Measurements from ENCODE around the gene CAMTA1.

Gene CAMTA1

DNA sequence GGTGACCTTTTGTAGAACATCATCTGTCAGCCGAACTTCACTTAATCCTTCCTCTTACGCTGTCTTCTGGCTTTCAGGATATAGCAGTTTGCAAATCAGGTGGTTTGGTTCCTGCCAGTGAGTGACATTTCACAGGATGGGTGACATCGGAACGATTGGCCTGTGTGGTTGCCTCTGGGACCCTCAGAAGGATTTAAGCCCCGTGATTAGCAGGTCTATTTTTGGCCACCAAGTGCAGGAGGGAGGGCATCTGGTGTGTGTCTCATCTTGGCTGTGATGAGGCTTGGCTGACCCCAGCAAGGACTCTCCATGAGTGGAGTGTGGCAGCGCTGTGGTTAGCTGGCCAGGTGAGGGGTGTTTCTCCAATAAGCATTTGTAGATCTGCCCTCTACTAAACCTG lies 578.2 kb downstream of the CAMTA1 start:
- H4K8ac ChIP-seq (ENCODE audit: low read depth, low read length): no peak overlapping the region
- H2BK5ac ChIP-seq (ENCODE audit: low read depth, low read length, poor library complexity): no peak overlapping the region
- H2AFZ ChIP-seq (ENCODE audit: insufficient read depth, low read length, poor library complexity): no peak overlapping the region
- H4K91ac ChIP-seq (ENCODE audit: low read depth, low read length): no peak overlapping the region
- H4K12ac ChIP-seq (ENCODE audit: low read depth, low read length): no peak overlapping the region
- H3K27me3 ChIP-seq (ENCODE audit: insufficient read depth, low read length): no peaks in the 10 kb centered on the region
- H2AK5ac ChIP-seq (ENCODE audit: low read length): no peak overlapping the region
- no CpG with 5 or more reads among the region's 6 CpGs for WGBS (ENCODE audit: extremely low coverage, insufficient coverage, insufficient read length)
- H3K14ac ChIP-seq (ENCODE audit: low read length): no peak overlapping the region
- H3K9me3 ChIP-seq (ENCODE audit: insufficient read depth, low read depth, low read length): peaks cover 6% of the 10 kb centered on the region
- H3K9ac ChIP-seq (ENCODE audit: low read length): no peak overlapping the region
- no peak overlapping the region for H2BK120ac ChIP-seq (ENCODE audit: insufficient read depth, low read length, poor library complexity)
- no peak overlapping the region for H2BK12ac ChIP-seq (ENCODE audit: low read length)
- no peak overlapping the region for H3K27ac ChIP-seq (ENCODE audit: low read depth, low read length)
- no peaks in the 10 kb centered on the region for H3K4me1 ChIP-seq (ENCODE audit: control insufficient read depth in 1 of 2, insufficient read depth in 2 of 2, low read length in 2 of 2)
- H3K79me2 ChIP-seq (ENCODE audit: control insufficient read depth, insufficient read depth, low read length, poor library complexity): no peaks in the 10 kb centered on the region
- no peak overlapping the region for H3K4me3 ChIP-seq (ENCODE audit: low read depth, low read length)
- no peaks in the 10 kb centered on the region for H3K79me1 ChIP-seq (ENCODE audit: low read length)
- no peak overlapping the region for H3K18ac ChIP-seq (ENCODE audit: low read length)
- H3K4ac ChIP-seq (ENCODE audit: low read depth, low read length): no peak overlapping the region
- no peak overlapping the region for H3K4me2 ChIP-seq (ENCODE audit: low read length)
- no peak overlapping the region for H3K23ac ChIP-seq (ENCODE audit: low read length)
- no peaks in the 10 kb centered on the region for H3K36me3 ChIP-seq (ENCODE audit: control insufficient read depth in 1 of 2, insufficient read depth in 2 of 2, low read length in 2 of 2)
- DNase-seq: no peak

DNA sequence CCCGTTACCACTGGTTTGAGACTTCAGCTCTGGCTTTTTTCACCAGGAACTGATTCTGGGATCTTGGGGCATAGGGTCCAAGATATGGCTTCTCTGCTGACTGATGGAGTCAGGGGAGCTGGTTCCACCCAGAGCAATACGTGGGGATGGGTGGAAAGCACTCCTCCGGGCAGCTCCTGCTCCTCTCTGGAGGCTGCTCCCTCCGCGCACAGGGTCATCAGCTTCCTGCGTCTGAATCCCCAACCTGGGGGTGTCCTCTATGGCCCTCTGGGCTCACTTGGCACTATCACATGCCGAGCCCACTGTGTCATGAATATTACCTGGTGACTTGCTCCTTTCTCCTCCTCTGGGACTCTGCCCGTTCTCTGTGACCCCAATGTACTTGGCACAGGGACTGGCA lies 580.5 kb downstream of the CAMTA1 start:
- no peaks in the 10 kb centered on the region for H3K27me3 ChIP-seq (ENCODE audit: insufficient read depth, low read length)
- no peak overlapping the region for H2BK120ac ChIP-seq (ENCODE audit: insufficient read depth, low read length, poor library complexity)
- no peak for DNase-seq
- H3K79me1 ChIP-seq (ENCODE audit: low read length): no peaks in the 10 kb centered on the region
- H4K91ac ChIP-seq (ENCODE audit: low read depth, low read length): no peak overlapping the region
- no CpG with 5 or more reads among the region's 8 CpGs for WGBS (ENCODE audit: extremely low coverage, insufficient coverage, insufficient read length)
- no peak overlapping the region for H2AFZ ChIP-seq (ENCODE audit: insufficient read depth, low read length, poor library complexity)
- H2AK5ac ChIP-seq (ENCODE audit: low read length): no peak overlapping the region
- no peak overlapping the region for H3K4me3 ChIP-seq (ENCODE audit: low read depth, low read length)
- H2BK12ac ChIP-seq (ENCODE audit: low read length): no peak overlapping the region
- no peak overlapping the region for H3K23ac ChIP-seq (ENCODE audit: low read length)
- no peak overlapping the region for H3K4ac ChIP-seq (ENCODE audit: low read depth, low read length)
- no peak overlapping the region for H3K18ac ChIP-seq (ENCODE audit: low read length)
- no peaks in the 10 kb centered on the region for H3K79me2 ChIP-seq (ENCODE audit: control insufficient read depth, insufficient read depth, low read length, poor library complexity)
- no peak overlapping the region for H2BK5ac ChIP-seq (ENCODE audit: low read depth, low read length, poor library complexity)
- no peaks in the 10 kb centered on the region for H3K4me1 ChIP-seq (ENCODE audit: control insufficient read depth in 1 of 2, insufficient read depth in 2 of 2, low read length in 2 of 2)
- no peak overlapping the region for H4K8ac ChIP-seq (ENCODE audit: low read depth, low read length)
- H3K4me2 ChIP-seq (ENCODE audit: low read length): no peak overlapping the region
- no peak overlapping the region for H3K27ac ChIP-seq (ENCODE audit: low read depth, low read length)
- H4K12ac ChIP-seq (ENCODE audit: low read depth, low read length): no peak overlapping the region
- H3K36me3 ChIP-seq (ENCODE audit: control insufficient read depth in 1 of 2, insufficient read depth in 2 of 2, low read length in 2 of 2): no peaks in the 10 kb centered on the region
- no peak overlapping the region for H3K9ac ChIP-seq (ENCODE audit: low read length)
- H3K9me3 ChIP-seq (ENCODE audit: insufficient read depth, low read depth, low read length): peaks cover 4% of the 10 kb centered on the region
- no peak overlapping the region for H3K14ac ChIP-seq (ENCODE audit: low read length)

- H3K23ac ChIP-seq (ENCODE audit: low read length): no peak overlapping the region
- H4K8ac ChIP-seq (ENCODE audit: low read depth, low read length): no peak overlapping the region
- no peak overlapping the region for H4K12ac ChIP-seq (ENCODE audit: low read depth, low read length)
- no peak overlapping the region for H2BK5ac ChIP-seq (ENCODE audit: low read depth, low read length, poor library complexity)
- H3K9ac ChIP-seq (ENCODE audit: low read length): no peak overlapping the region
- no peak overlapping the region for H3K14ac ChIP-seq (ENCODE audit: low read length)
- no peak overlapping the region for H4K91ac ChIP-seq (ENCODE audit: low read depth, low read length)
- WGBS (ENCODE audit: extremely low coverage, insufficient coverage, insufficient read length): no CpG with 5 or more reads among the region's 11 CpGs
- H3K27me3 ChIP-seq (ENCODE audit: insufficient read depth, low read length): no peaks in the 10 kb centered on the region
- no peaks in the 10 kb centered on the region for H3K79me1 ChIP-seq (ENCODE audit: low read length)
- no peak overlapping the region for H3K4ac ChIP-seq (ENCODE audit: low read depth, low read length)
- H3K18ac ChIP-seq (ENCODE audit: low read length): no peak overlapping the region
- H3K4me2 ChIP-seq (ENCODE audit: low read length): no peak overlapping the region
- no peaks in the 10 kb centered on the region for H3K79me2 ChIP-seq (ENCODE audit: control insufficient read depth, insufficient read depth, low read length, poor library complexity)
- H2AFZ ChIP-seq (ENCODE audit: insufficient read depth, low read length, poor library complexity): no peak overlapping the region
- no peak overlapping the region for H3K27ac ChIP-seq (ENCODE audit: low read depth, low read length)
- no peak overlapping the region for H2AK5ac ChIP-seq (ENCODE audit: low read length)
- H3K36me3 ChIP-seq (ENCODE audit: control insufficient read depth in 1 of 2, insufficient read depth in 2 of 2, low read length in 2 of 2): no peaks in the 10 kb centered on the region
- H3K4me3 ChIP-seq (ENCODE audit: low read depth, low read length): no peak overlapping the region
- H3K9me3 ChIP-seq (ENCODE audit: insufficient read depth, low read depth, low read length): peaks cover 4% of the 10 kb centered on the region
- DNase-seq: no peak
- no peak overlapping the region for H2BK12ac ChIP-seq (ENCODE audit: low read length)
- H2BK120ac ChIP-seq (ENCODE audit: insufficient read depth, low read length, poor library complexity): no peak overlapping the region
- H3K4me1 ChIP-seq (ENCODE audit: control insufficient read depth in 1 of 2, insufficient read depth in 2 of 2, low read length in 2 of 2): no peaks in the 10 kb centered on the region
Measured at GRCh38 chr1:7366286-7366954, 581.2 kb downstream of the CAMTA1 start.

- no peaks in the 10 kb centered on the region for H3K36me3 ChIP-seq (ENCODE audit: control insufficient read depth in 1 of 2, insufficient read depth in 2 of 2, low read length in 2 of 2)
- DNase-seq: no peak
- no peaks in the 10 kb centered on the region for H3K79me1 ChIP-seq (ENCODE audit: low read length)
- no peak overlapping the region for H2BK12ac ChIP-seq (ENCODE audit: low read length)
- H3K27ac ChIP-seq (ENCODE audit: low read depth, low read length): no peak overlapping the region
- H3K4me2 ChIP-seq (ENCODE audit: low read length): no peak overlapping the region
- WGBS (ENCODE audit: extremely low coverage, insufficient coverage, insufficient read length): no CpG with 5 or more reads among the region's 5 CpGs
- H4K8ac ChIP-seq (ENCODE audit: low read depth, low read length): no peak overlapping the region
- H3K18ac ChIP-seq (ENCODE audit: low read length): no peak overlapping the region
- no peaks in the 10 kb centered on the region for H3K79me2 ChIP-seq (ENCODE audit: control insufficient read depth, insufficient read depth, low read length, poor library complexity)
- no peak overlapping the region for H2AFZ ChIP-seq (ENCODE audit: insufficient read depth, low read length, poor library complexity)
- no peak overlapping the region for H4K91ac ChIP-seq (ENCODE audit: low read depth, low read length)
- no peak overlapping the region for H3K4ac ChIP-seq (ENCODE audit: low read depth, low read length)
- H3K27me3 ChIP-seq (ENCODE audit: insufficient read depth, low read length): no peaks in the 10 kb centered on the region
- H3K9me3 ChIP-seq (ENCODE audit: insufficient read depth, low read depth, low read length): peaks cover 4% of the 10 kb centered on the region
- H3K4me1 ChIP-seq (ENCODE audit: control insufficient read depth in 1 of 2, insufficient read depth in 2 of 2, low read length in 2 of 2): no peaks in the 10 kb centered on the region
- no peak overlapping the region for H4K12ac ChIP-seq (ENCODE audit: low read depth, low read length)
- H3K9ac ChIP-seq (ENCODE audit: low read length): no peak overlapping the region
- no peak overlapping the region for H3K23ac ChIP-seq (ENCODE audit: low read length)
- H3K14ac ChIP-seq (ENCODE audit: low read length): no peak overlapping the region
- no peak overlapping the region for H2BK5ac ChIP-seq (ENCODE audit: low read depth, low read length, poor library complexity)
- H2AK5ac ChIP-seq (ENCODE audit: low read length): no peak overlapping the region
- H2BK120ac ChIP-seq (ENCODE audit: insufficient read depth, low read length, poor library complexity): no peak overlapping the region
- H3K4me3 ChIP-seq (ENCODE audit: low read depth, low read length): no peak overlapping the region
Measured at GRCh38 chr1:7366955-7367665, 581.9 kb downstream of the CAMTA1 start.
